Erythroblast (primary cell): ENCODE data around the gene DDX31.

Source experiments
- GATA1 ChIP-seq: IDR thresholded peaks from 2 replicates; pipeline ENCODE4 v1.6.1; 2011; ENCODE audit warnings: low read depth, mild to moderate bottlenecking, control low read depth, low read length, moderate library complexity
- POLR2A ChIP-seq: IDR thresholded peaks from 2 replicates; pipeline ENCODE4 v1.6.1; 2011; ENCODE audit warnings: mild to moderate bottlenecking, low read length

GRCh38 chr9:132606066-132606465 lies 63.7 kb downstream of the DDX31 start:
- TF ChIP-seq POLR2A: no peak
- no peak for TF ChIP-seq GATA1
